HepG2 (cell line): Measurements from ENCODE around the gene MTSS2. TPM values are rescaled to one million over a fixed set of nuclear protein-coding genes. Genes with fewer than 3 reads are reported as not detected.

Experiments
- ADNP ChIP-seq: sonication (generic); formaldehyde crosslinking; IDR thresholded peaks from 2 replicates; pipeline ENCODE4 v1.4.0; 2020; ENCODE audit warnings: missing genetic modification reagents
- BRCA1 ChIP-seq: sonication (generic); formaldehyde crosslinking; IDR thresholded peaks from 2 replicates; pipeline ENCODE4 v1.4.0; 2020; ENCODE audit warnings: missing genetic modification reagents
- FOXC1 ChIP-seq: sonication (generic); formaldehyde crosslinking; IDR thresholded peaks from 2 replicates; pipeline ENCODE4 v1.8.0; 2022; ENCODE audit warnings: mild to moderate bottlenecking, missing genetic modification reagents, borderline replicate concordance
- GABPA ChIP-seq, 2 experiments: IDR thresholded peaks; 2 replicates each; pipeline ENCODE4 v1.6.1; 2011 to 2016; ENCODE audit warnings: low read depth in 2 of 2, low read length in 1 of 2, missing biosample characterization in 1 of 2, missing genetic modification characterization in 1 of 2
- GRHL1 ChIP-seq: sonication (generic); formaldehyde crosslinking; conservative IDR thresholded peaks from 2 replicates; pipeline ENCODE4 v1.8.0; 2022; ENCODE audit warnings: missing genetic modification reagents
- HOXD1 ChIP-seq: sonication (generic); formaldehyde crosslinking; IDR thresholded peaks from 2 replicates; pipeline ENCODE4 v1.5.0; 2020; ENCODE audit warnings: missing genetic modification reagents
- ISL2 ChIP-seq: sonication (generic); formaldehyde crosslinking; IDR thresholded peaks from 2 replicates; pipeline ENCODE4 v1.5.0; 2020; ENCODE audit warnings: missing genetic modification reagents
- KDM5A ChIP-seq: fragments of 200-600 bp; sonication (generic); IDR thresholded peaks from 2 replicates; pipeline ENCODE4 v1.7.0; 2018; ENCODE audit warnings: antibody characterized with exemption, mild to moderate bottlenecking, low read length, borderline replicate concordance
- MED8 ChIP-seq: sonication (generic); formaldehyde crosslinking; IDR thresholded peaks from 2 replicates; pipeline ENCODE4 v1.8.1; 2023; ENCODE audit warnings: mild to moderate bottlenecking, missing genetic modification reagents; ENCODE audit not compliant: insufficient replicate concordance
- MTA3 ChIP-seq: sonication (generic); formaldehyde crosslinking; IDR thresholded peaks from 2 replicates; pipeline ENCODE4 v1.4.0; 2020; ENCODE audit warnings: missing genetic modification reagents
- NFIC ChIP-seq: IDR thresholded peaks from 2 replicates; pipeline ENCODE4 v1.6.1; 2012; ENCODE audit warnings: mild to moderate bottlenecking, low read length, inconsistent platforms
- NR2C2 ChIP-seq: sonication (generic); formaldehyde crosslinking; IDR thresholded peaks from 2 replicates; pipeline ENCODE4 v1.4.0; 2020; ENCODE audit warnings: missing genetic modification reagents, mild to moderate bottlenecking, moderate library complexity, borderline replicate concordance
- RFXANK ChIP-seq: IDR thresholded peaks from 2 replicates; pipeline ENCODE4 v1.6.1; 2016
- SMAD9 ChIP-seq: sonication (generic); formaldehyde crosslinking; IDR thresholded peaks from 2 replicates; pipeline ENCODE4 v1.5.1; 2020; ENCODE audit warnings: mild to moderate bottlenecking, missing genetic modification reagents
- TCF7 ChIP-seq: sonication (generic); IDR thresholded peaks from 2 replicates; pipeline ENCODE4 v1.6.1; 2016; ENCODE audit warnings: antibody characterized with exemption, low read depth
- ZBTB37 ChIP-seq: sonication (generic); formaldehyde crosslinking; IDR thresholded peaks from 2 replicates; pipeline ENCODE4 v1.4.0; 2020; ENCODE audit warnings: mild to moderate bottlenecking, missing genetic modification reagents
- ZBTB8A ChIP-seq: sonication (generic); formaldehyde crosslinking; IDR thresholded peaks from 2 replicates; pipeline ENCODE4 v1.4.0; 2020; ENCODE audit warnings: mild to moderate bottlenecking, low read depth, missing genetic modification reagents, borderline replicate concordance
- ZNF124 ChIP-seq: sonication (generic); formaldehyde crosslinking; IDR thresholded peaks from 2 replicates; pipeline ENCODE4 v1.4.0; 2020; ENCODE audit warnings: missing genetic modification reagents
- ZNF232 ChIP-seq: sonication (generic); formaldehyde crosslinking; IDR thresholded peaks from 2 replicates; pipeline ENCODE4 v1.4.0; 2020; ENCODE audit warnings: missing genetic modification reagents, borderline replicate concordance
- ZNF264 ChIP-seq: sonication (generic); formaldehyde crosslinking; IDR thresholded peaks from 2 replicates; pipeline ENCODE4 v1.4.0; 2020; ENCODE audit warnings: missing genetic modification reagents
- ZNF329 ChIP-seq: sonication (generic); formaldehyde crosslinking; IDR thresholded peaks from 2 replicates; pipeline ENCODE4 v1.9.0; 2021; ENCODE audit warnings: low read depth, mild to moderate bottlenecking, missing genetic modification reagents
- ZNF430 ChIP-seq: sonication (generic); formaldehyde crosslinking; IDR thresholded peaks from 2 replicates; pipeline ENCODE4 v1.9.0; 2021; ENCODE audit warnings: mild to moderate bottlenecking, missing genetic modification reagents
- ZNF512 ChIP-seq: sonication (generic); formaldehyde crosslinking; IDR thresholded peaks from 2 replicates; pipeline ENCODE4 v1.4.0; 2020; ENCODE audit warnings: mild to moderate bottlenecking, missing genetic modification reagents
- ZNF605 ChIP-seq: sonication (generic); formaldehyde crosslinking; IDR thresholded peaks from 2 replicates; pipeline ENCODE4 v1.8.0; 2022; ENCODE audit warnings: mild to moderate bottlenecking, missing genetic modification reagents
- ZNF720 ChIP-seq: sonication (generic); formaldehyde crosslinking; IDR thresholded peaks from 2 replicates; pipeline ENCODE4 v1.4.0; 2020; ENCODE audit warnings: missing genetic modification reagents
- ZNF766 ChIP-seq: sonication (generic); formaldehyde crosslinking; IDR thresholded peaks from 2 replicates; pipeline ENCODE4 v1.5.0; 2020; ENCODE audit warnings: missing genetic modification reagents, borderline replicate concordance
- ZNF772 ChIP-seq: sonication (generic); formaldehyde crosslinking; IDR thresholded peaks from 2 replicates; pipeline ENCODE4 v1.5.0; 2020; ENCODE audit warnings: mild to moderate bottlenecking, missing genetic modification reagents
- ZNF891 ChIP-seq: sonication (generic); formaldehyde crosslinking; IDR thresholded peaks from 2 replicates; pipeline ENCODE4 v1.5.0; 2020; ENCODE audit warnings: mild to moderate bottlenecking, missing genetic modification reagents
- polyA plus RNA-seq, 8 experiments: library from polyadenylated mRNA; depleted of rRNA in 3 of 8; stranded (reverse) in 7 of 8; unstranded in 1 of 8; fragments of >200 nt; fragmentation: Illumina TruSeq in 4 of 8; extraction: Trizol in 4 of 8; gene quantifications; 2 replicates each; pipeline versions ENCODE4 v1.2.1 to v1.2.3, GENCODE V29; 2011 to 2016; ENCODE audit warnings: low read depth in 4 of 8, missing spikeins in 1 of 8, mixed read lengths in 1 of 8; ENCODE audit not compliant: insufficient read depth in 1 of 8
- total RNA-seq, 5 experiments: library from RNA; depleted of rRNA; stranded (reverse); fragments of >200 nt; fragmentation: Illumina TruSeq; extraction: Trizol; gene quantifications; 2 replicates each; pipeline ENCODE4 v1.2.3, GENCODE V29; 2016; ENCODE audit warnings: low read depth in 1 of 5

MTSS2 gene
- total and polyA plus RNA-seq, 2 of the 13 experiments (the other 11 are each of a cell fraction or from before 2014, with no cell fraction given), result 132 to 242 TPM

- TF ChIP-seq ZNF329 (CRISPR knock-in tag) (no peak), HOXD1 (CRISPR knock-in tag) (no peak), RFXANK (CRISPR knock-in tag) (no peak), ZNF264 (CRISPR knock-in tag) (no peak), ZBTB37 (no peak), ZBTB8A (CRISPR knock-in tag) (no peak), ZNF891 (0 out of 2 replicates have a peak, but pooled peaks have one; percentile 4), ZNF772 (no peak), ZNF232 (no peak), NFIC (no peak), BRCA1 (CRISPR knock-in tag) (no peak), ZNF430 (CRISPR knock-in tag) (no peak), ZNF605 (CRISPR knock-in tag) (no peak), ADNP (no peak), FOXC1 (CRISPR knock-in tag) (no peak), ISL2 (CRISPR knock-in tag) (no peak), GRHL1 (CRISPR knock-in tag) (no peak), MTA3 (CRISPR knock-in tag) (no peak), SMAD9 (CRISPR knock-in tag) (no peak), ZNF124 (no peak), TCF7 (no peak), ZNF512 (CRISPR knock-in tag) (no peak), ZNF766 (no peak), KDM5A (no peak), GABPA (IDR thresholded peaks at IDR 0.05; ENCODE audit: low read depth, low read length) (no peak), GABPA (CRISPR knock-in tag; IDR thresholded peaks at IDR 0.05; ENCODE audit: low read depth) (peak; percentile 72), ZNF720 (CRISPR knock-in tag) (no peak), NR2C2 (CRISPR knock-in tag) (no peak), MED8 (CRISPR knock-in tag) (no peak)
Observed at GRCh38 chr16:70691223-70692129, 5.6 kb upstream of the MTSS2 start (continued).
